HepG2 (cell line): ENCODE measurements around the gene EFS. TPM values are rescaled to one million over a fixed set of nuclear protein-coding genes. Genes with fewer than 3 reads are reported as not detected.

Experiments used
- CBFB ChIP-seq: sonication (generic); formaldehyde crosslinking; IDR thresholded peaks from 2 replicates; pipeline ENCODE4 v1.4.0; 2020; ENCODE audit warnings: missing genetic modification reagents
- EHMT2 ChIP-seq: fragments of 200-600 bp; sonication (generic); IDR thresholded peaks from 2 replicates; pipeline ENCODE4 v1.7.0; 2017; ENCODE audit warnings: antibody characterized with exemption, low read depth, low read length, borderline replicate concordance
- MYC ChIP-seq: sonication (generic); formaldehyde crosslinking; IDR thresholded peaks from 2 replicates; pipeline ENCODE4 v1.9.0; 2021; ENCODE audit warnings: missing genetic modification reagents, borderline replicate concordance
- NCOR1 ChIP-seq: fragments of 200-600 bp; sonication (generic); IDR thresholded peaks from 2 replicates; pipeline ENCODE4 v1.7.0; 2017; ENCODE audit warnings: antibody characterized with exemption, low read length, borderline replicate concordance
- STAT5B ChIP-seq: sonication (generic); formaldehyde crosslinking; IDR thresholded peaks from 2 replicates; pipeline ENCODE4 v1.4.0; 2020; ENCODE audit warnings: missing genetic modification reagents
- TBX3 ChIP-seq: fragments of 450-650 bp; IDR thresholded peaks from 2 replicates; pipeline ENCODE4 v1.6.1; 2017; ENCODE audit warnings: antibody characterized with exemption, mild to moderate bottlenecking, inconsistent platforms, borderline replicate concordance
- THAP11 ChIP-seq: IDR thresholded peaks from 2 replicates; pipeline ENCODE4 v1.6.1; 2016; ENCODE audit warnings: missing biosample characterization, missing genetic modification reagents
- ZNF136 ChIP-seq: sonication (generic); formaldehyde crosslinking; IDR thresholded peaks from 2 replicates; pipeline ENCODE4 v1.8.1; 2022; ENCODE audit warnings: low read depth, mild to moderate bottlenecking, moderate library complexity, missing genetic modification reagents
- ZNF766 ChIP-seq: sonication (generic); formaldehyde crosslinking; IDR thresholded peaks from 2 replicates; pipeline ENCODE4 v1.5.0; 2020; ENCODE audit warnings: missing genetic modification reagents, borderline replicate concordance
- ZNF792 ChIP-seq: IDR thresholded peaks from 2 replicates; pipeline ENCODE4 v1.6.1; 2016
- polyA plus RNA-seq, 8 experiments: library from polyadenylated mRNA; depleted of rRNA in 3 of 8; stranded (reverse) in 7 of 8; unstranded in 1 of 8; fragments of >200 nt; fragmentation: Illumina TruSeq in 4 of 8; extraction: Trizol in 4 of 8; gene quantifications; 2 replicates each; pipeline versions ENCODE4 v1.2.1 to v1.2.3, GENCODE V29; 2011 to 2016; ENCODE audit warnings: low read depth in 4 of 8, missing spikeins in 1 of 8, mixed read lengths in 1 of 8; ENCODE audit not compliant: insufficient read depth in 1 of 8
- total RNA-seq, 5 experiments: library from RNA; depleted of rRNA; stranded (reverse); fragments of >200 nt; fragmentation: Illumina TruSeq; extraction: Trizol; gene quantifications; 2 replicates each; pipeline ENCODE4 v1.2.3, GENCODE V29; 2016; ENCODE audit warnings: low read depth in 1 of 5
- TF ChIP-seq, protein P1 (sequence below): sonication (generic); formaldehyde crosslinking; IDR thresholded peaks from 2 replicates; pipeline ENCODE4 v1.4.0; 2020; ENCODE audit warnings: missing genetic modification reagents, borderline replicate concordance
- TF ChIP-seq, protein P2 (sequence below): sonication (generic); formaldehyde crosslinking; IDR thresholded peaks from 2 replicates; pipeline ENCODE4 v1.5.1; 2020; ENCODE audit warnings: missing genetic modification reagents, mild to moderate bottlenecking, borderline replicate concordance
- TF ChIP-seq, protein P3 (sequence below): sonication (generic); formaldehyde crosslinking; IDR thresholded peaks from 2 replicates; pipeline ENCODE4 v1.9.0; 2022; ENCODE audit warnings: low read depth, missing genetic modification reagents
- TF ChIP-seq, protein P4 (sequence below): sonication (generic); formaldehyde crosslinking; IDR thresholded peaks from 2 replicates; pipeline ENCODE4 v1.5.0; 2020; ENCODE audit warnings: mild to moderate bottlenecking, missing genetic modification reagents, borderline replicate concordance

The EFS gene
- total and polyA plus RNA-seq, 2 of the 13 experiments (the other 11 are each of a cell fraction or from before 2014, with no cell fraction given), result not detected

DNA sequence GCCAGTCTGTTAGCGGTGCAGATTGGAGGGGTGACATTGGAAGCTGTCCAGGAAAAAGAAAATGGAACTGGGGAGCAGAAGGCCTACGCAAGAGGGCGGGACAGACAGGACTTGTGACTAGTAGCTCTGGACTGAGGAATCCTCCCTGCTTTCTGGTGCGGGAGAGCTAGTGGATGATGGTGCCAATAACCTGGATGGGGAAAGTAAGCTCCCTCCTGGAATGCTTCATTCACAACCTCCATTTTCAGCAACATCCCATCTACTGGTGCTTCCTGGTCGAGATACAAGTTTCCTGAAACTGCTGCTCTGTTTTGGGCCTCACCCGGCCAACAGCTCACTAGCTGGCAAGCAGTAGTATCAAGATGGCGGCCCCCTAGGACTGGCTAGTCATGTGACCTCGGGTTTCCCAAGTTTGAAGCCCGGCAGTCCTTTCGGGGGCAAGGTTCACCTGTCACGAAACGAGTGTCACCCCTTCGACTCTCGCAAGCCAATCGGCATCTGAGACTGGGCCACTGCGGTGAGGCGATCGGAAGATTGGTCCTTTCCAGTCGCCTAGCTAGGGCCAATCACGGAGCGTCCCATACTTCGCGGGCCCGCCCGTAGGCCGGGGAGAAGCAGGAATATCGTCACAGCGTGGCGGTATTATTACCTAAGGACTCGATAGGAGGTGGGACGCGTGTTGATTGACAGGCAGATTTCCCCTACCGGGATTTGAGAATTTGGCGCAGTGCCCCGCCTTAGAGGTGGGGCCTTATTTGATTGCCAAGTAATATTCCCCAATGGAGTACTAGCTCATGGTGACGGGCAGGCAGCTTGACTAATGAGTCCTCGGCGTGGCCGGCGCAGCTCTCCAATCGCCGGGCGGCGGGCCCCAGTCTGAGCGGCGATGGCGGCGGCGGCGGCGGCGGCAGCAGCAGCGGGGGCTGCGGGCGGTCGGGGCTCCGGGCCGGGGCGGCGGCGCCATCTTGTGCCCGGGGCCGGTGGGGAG, 44.1 kb downstream of the EFS start, which contains the start of gene PABPN1 (continued):
- TF ChIP-seq, protein P1, sequence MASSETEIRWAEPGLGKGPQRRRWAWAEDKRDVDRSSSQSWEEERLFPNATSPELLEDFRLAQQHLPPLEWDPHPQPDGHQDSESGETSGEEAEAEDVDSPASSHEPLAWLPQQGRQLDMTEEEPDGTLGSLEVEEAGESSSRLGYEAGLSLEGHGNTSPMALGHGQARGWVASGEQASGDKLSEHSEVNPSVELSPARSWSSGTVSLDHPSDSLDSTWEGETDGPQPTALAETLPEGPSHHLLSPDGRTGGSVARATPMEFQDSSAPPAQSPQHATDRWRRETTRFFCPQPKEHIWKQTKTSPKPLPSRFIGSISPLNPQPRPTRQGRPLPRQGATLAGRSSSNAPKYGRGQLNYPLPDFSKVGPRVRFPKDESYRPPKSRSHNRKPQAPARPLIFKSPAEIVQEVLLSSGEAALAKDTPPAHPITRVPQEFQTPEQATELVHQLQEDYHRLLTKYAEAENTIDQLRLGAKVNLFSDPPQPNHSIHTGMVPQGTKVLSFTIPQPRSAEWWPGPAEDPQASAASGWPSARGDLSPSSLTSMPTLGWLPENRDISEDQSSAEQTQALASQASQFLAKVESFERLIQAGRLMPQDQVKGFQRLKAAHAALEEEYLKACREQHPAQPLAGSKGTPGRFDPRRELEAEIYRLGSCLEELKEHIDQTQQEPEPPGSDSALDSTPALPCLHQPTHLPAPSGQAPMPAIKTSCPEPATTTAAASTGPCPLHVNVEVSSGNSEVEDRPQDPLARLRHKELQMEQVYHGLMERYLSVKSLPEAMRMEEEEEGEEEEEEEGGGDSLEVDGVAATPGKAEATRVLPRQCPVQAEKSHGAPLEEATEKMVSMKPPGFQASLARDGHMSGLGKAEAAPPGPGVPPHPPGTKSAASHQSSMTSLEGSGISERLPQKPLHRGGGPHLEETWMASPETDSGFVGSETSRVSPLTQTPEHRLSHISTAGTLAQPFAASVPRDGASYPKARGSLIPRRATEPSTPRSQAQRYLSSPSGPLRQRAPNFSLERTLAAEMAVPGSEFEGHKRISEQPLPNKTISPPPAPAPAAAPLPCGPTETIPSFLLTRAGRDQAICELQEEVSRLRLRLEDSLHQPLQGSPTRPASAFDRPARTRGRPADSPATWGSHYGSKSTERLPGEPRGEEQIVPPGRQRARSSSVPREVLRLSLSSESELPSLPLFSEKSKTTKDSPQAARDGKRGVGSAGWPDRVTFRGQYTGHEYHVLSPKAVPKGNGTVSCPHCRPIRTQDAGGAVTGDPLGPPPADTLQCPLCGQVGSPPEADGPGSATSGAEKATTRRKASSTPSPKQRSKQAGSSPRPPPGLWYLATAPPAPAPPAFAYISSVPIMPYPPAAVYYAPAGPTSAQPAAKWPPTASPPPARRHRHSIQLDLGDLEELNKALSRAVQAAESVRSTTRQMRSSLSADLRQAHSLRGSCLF (CRISPR knock-in tag), result peak; percentile 72; the same call in 1 of the 2 replicates
- TF ChIP-seq ZNF766 (CRISPR knock-in tag) (peak; percentile 97), STAT5B (no peak), THAP11 (CRISPR knock-in tag) (peak; percentile 94), ZNF792 (CRISPR knock-in tag) (peak; percentile 95), ZNF136 (CRISPR knock-in tag) (peak; percentile 100), TBX3 (peak; percentile 92), CBFB (CRISPR knock-in tag) (peak; percentile 97), NCOR1 (peak; percentile 95), MYC (CRISPR knock-in tag) (peak; percentile 96), EHMT2 (peak; percentile 99)
- TF ChIP-seq, protein P2, sequence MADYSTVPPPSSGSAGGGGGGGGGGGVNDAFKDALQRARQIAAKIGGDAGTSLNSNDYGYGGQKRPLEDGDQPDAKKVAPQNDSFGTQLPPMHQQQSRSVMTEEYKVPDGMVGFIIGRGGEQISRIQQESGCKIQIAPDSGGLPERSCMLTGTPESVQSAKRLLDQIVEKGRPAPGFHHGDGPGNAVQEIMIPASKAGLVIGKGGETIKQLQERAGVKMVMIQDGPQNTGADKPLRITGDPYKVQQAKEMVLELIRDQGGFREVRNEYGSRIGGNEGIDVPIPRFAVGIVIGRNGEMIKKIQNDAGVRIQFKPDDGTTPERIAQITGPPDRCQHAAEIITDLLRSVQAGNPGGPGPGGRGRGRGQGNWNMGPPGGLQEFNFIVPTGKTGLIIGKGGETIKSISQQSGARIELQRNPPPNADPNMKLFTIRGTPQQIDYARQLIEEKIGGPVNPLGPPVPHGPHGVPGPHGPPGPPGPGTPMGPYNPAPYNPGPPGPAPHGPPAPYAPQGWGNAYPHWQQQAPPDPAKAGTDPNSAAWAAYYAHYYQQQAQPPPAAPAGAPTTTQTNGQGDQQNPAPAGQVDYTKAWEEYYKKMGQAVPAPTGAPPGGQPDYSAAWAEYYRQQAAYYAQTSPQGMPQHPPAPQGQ, result peak; percentile 94; the same call in 1 of the 2 replicates
- TF ChIP-seq, protein P3, sequence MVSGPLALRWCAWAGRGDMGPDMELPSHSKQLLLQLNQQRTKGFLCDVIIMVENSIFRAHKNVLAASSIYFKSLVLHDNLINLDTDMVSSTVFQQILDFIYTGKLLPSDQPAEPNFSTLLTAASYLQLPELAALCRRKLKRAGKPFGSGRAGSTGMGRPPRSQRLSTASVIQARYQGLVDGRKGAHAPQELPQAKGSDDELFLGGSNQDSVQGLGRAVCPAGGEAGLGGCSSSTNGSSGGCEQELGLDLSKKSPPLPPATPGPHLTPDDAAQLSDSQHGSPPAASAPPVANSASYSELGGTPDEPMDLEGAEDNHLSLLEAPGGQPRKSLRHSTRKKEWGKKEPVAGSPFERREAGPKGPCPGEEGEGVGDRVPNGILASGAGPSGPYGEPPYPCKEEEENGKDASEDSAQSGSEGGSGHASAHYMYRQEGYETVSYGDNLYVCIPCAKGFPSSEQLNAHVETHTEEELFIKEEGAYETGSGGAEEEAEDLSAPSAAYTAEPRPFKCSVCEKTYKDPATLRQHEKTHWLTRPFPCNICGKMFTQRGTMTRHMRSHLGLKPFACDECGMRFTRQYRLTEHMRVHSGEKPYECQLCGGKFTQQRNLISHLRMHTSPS (CRISPR knock-in tag), result peak; percentile 66; the same call in 1 of the 2 replicates
- TF ChIP-seq, protein P4, sequence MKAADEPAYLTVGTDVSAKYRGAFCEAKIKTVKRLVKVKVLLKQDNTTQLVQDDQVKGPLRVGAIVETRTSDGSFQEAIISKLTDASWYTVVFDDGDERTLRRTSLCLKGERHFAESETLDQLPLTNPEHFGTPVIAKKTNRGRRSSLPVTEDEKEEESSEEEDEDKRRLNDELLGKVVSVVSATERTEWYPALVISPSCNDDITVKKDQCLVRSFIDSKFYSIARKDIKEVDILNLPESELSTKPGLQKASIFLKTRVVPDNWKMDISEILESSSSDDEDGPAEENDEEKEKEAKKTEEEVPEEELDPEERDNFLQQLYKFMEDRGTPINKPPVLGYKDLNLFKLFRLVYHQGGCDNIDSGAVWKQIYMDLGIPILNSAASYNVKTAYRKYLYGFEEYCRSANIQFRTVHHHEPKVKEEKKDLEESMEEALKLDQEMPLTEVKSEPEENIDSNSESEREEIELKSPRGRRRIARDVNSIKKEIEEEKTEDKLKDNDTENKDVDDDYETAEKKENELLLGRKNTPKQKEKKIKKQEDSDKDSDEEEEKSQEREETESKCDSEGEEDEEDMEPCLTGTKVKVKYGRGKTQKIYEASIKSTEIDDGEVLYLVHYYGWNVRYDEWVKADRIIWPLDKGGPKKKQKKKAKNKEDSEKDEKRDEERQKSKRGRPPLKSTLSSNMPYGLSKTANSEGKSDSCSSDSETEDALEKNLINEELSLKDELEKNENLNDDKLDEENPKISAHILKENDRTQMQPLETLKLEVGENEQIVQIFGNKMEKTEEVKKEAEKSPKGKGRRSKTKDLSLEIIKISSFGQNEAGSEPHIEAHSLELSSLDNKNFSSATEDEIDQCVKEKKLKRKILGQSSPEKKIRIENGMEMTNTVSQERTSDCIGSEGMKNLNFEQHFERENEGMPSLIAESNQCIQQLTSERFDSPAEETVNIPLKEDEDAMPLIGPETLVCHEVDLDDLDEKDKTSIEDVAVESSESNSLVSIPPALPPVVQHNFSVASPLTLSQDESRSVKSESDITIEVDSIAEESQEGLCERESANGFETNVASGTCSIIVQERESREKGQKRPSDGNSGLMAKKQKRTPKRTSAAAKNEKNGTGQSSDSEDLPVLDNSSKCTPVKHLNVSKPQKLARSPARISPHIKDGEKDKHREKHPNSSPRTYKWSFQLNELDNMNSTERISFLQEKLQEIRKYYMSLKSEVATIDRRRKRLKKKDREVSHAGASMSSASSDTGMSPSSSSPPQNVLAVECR (CRISPR knock-in tag), result peak; percentile 90; the same call in 1 of the 2 replicates
